Limb (tissue), 2 donors: Measurements from ENCODE around the gene CXCR4.
"Not testable (repeated sequence)": the region's sequence is repeated elsewhere in the genome, so short reads cannot be mapped to it uniquely, and the experiment has no call there.

ENCODE experiments used
- DNase-seq, 2 donors: peaks; one replicate each; pipeline ENCODE4 v3.0.0-alpha.2; 2016; ENCODE audit errors: extremely low spot score in 2 of 2

Gene CXCR4

DNA sequence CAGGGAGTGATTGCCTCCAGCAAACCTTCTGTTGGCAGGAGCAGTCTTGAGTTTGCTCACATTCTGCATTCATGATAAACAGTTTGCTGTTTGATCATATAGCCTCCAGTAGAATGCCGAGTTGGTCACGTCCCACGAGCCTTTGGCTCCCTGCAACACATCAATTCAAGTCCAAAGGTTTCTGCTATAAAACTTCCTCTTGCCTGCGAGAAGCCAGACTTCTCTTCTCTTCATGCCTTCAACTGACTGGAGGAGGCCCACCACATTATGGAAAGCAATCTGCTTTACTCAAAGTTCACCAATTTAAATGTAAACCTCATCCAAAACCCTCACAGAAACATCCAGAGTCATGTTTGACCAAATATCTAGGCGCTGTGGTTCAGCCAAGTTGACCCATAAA lies 40.8 kb downstream of the CXCR4 start:
- DNase-seq: no peak

DNA sequence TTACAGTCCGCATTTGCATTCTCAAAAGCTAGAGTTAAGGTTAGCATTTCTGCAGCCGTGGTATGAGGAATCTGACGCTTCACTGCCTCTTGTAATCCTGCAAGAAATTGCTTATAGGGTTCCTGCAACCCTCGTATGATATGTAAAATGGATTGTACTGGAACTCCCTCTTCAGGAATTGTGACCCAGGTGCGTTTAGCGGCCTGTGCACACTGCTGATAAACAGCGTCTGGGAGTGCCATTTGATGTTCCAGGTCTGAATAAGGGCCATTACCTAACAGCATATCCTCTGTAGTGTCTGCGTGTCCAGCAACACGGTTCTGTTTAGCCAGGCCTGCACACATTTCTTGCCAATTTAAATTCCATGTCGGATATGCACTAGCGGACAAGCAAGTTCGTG lies 42.5 kb downstream of the CXCR4 start:
- no peak for DNase-seq

DNA sequence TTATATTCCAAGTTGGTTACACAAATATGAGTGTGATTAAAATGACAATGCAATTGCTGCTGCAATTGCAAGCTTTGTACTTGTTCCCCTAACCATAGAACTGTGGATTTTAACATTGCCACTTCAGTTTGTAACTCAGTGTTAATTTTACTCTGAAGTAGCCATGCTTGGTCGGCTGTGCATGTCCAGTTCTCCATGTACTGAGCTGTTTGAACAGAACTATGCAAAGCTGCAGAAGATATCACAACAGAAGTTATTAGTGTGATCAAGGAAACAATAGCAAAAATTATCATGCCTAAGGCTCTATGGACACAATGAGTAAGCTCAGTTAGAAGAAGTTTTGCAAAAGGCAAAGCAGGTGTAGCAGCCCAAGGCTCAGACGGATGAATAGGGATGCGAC lies 45.3 kb downstream of the CXCR4 start:
- no peak for DNase-seq

GRCh38 chr2:136071887-136072286 lies 46.1 kb downstream of the CXCR4 start:
- DNase-seq: not testable (repeated sequence)

DNA sequence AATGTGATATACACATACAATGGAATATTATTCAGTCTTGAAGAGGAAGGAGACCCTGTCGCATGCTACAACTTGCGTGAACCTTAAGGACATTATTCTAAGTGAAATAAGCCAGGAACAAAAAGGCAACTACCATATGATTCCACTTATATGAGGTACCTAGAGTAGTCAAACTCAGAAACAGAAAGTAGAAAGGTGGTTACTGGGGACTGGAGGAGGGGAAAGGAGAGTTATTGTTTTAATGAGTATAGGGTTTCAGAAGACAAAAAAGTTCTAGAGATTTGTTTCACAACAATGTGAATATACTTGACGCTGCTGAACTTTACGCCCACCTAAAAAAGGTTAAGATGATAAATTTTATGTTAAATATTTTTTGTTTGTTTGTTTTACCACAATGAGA lies 47.0 kb downstream of the CXCR4 start:
- no peak for DNase-seq

DNA sequence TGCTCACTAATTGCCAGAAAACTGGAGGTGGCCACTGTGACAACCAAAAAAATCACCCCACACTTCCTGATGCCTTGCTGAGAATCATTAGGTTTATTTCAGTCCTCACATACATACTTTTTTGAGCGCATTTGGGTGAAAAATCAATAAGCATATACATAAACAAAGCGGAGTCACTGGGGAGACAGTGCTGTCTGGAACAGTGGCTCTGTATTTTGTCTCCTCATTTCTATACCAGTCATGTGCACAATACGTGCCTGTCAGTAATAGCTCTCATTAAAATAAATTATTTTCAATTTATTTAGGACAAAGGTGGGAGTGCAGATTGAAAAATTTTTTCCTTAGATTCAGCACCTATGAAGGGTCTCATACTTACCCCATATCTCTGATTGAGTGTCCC lies 48.2 kb downstream of the CXCR4 start:
- DNase-seq: no peak

GRCh38 chr2:136068581-136069227 lies 49.2 kb downstream of the CXCR4 start:
- DNase-seq: no peak

- DNase-seq: no peak
Observed at GRCh38 chr2:136067897-136068580, 49.9 kb downstream of the CXCR4 start.

DNA sequence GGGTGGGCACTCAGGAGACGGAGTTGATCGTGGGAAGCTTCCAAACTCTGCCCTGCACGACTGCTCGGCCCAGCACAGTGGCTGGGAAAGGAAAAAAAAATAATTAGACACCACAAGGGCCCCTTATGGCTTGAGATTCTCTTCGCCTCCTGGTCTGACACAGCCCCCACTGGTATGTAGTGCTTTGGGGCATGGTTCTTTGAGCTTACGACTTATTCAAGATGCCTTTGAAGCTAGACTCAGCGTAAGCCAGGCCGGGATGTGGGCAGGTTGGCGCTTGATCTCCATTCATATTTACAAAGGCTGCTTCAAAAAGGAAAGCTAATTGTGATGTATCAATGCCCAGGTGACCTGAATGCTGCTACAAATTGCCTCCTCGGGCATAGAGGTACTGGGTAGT lies 50.5 kb downstream of the CXCR4 start:
- DNase-seq: no peak

GRCh38 chr2:136065907-136066306 lies 52.0 kb downstream of the CXCR4 start:
- no peak for DNase-seq

- DNase-seq: no peak
Observed at GRCh38 chr2:136065384-136065783, 52.6 kb downstream of the CXCR4 start.
